Epithelial cell of proximal tubule (primary cell): Measurements from ENCODE around the gene TELO2. TPM values are rescaled to one million over a fixed set of nuclear protein-coding genes. Genes with fewer than 3 reads are reported as not detected.
A peak's percentile ranks its signal among the peaks of the same experiment; 100 is the strongest.

Source experiments
- DNase-seq: peaks from one replicate; pipeline ENCODE4 v3.0.0-alpha.2; 2011; ENCODE audit warnings: low read depth
- H3K4me3 ChIP-seq: 2 replicates; pipeline ENCODE4 v1.5.1; 2011; ENCODE audit warnings: low read depth, mild to moderate bottlenecking, low read length
- total RNA-seq: library from RNA; depleted of rRNA; stranded (reverse); fragments of >200 nt; gene quantifications from 2 replicates; pipeline ENCODE4 v1.2.3, GENCODE V29; 2015
- TF ChIP-seq, protein P1 (sequence below): conservative IDR thresholded peaks from 2 replicates; pipeline ENCODE4 v1.5.1; 2012; ENCODE audit warnings: low read depth, mild to moderate bottlenecking, low read length

The TELO2 gene
- total RNA-seq, 1 donor from 2014 or later: 33.5 TPM

DNA sequence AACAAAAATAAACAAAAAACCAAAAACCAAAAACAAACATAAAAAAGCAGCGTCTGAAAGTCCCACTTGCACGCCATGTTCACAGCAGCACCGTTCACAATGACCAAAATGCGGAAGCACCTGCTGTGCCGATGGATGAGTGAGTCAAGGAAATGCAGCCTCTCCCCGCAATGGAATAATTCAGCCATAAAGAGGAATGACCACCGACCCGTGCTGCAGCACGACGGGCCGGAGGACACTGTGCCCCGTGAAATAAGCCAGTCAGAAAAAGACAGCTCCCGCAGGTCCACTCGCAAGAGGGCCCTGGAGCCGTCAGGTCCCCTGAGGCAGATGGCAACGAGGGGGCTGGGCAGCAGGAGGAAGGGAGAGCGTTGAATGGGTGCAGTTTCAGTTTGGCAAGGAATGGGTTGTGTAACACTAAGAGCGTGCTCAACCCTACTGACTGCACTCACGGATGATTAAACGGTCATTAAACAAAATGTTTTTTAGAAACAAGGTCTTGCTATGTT lies 23.4 kb upstream of the TELO2 start:
- H3K4me3 ChIP-seq: peak overlapping the region; percentile 21
- TF ChIP-seq, protein P1, sequence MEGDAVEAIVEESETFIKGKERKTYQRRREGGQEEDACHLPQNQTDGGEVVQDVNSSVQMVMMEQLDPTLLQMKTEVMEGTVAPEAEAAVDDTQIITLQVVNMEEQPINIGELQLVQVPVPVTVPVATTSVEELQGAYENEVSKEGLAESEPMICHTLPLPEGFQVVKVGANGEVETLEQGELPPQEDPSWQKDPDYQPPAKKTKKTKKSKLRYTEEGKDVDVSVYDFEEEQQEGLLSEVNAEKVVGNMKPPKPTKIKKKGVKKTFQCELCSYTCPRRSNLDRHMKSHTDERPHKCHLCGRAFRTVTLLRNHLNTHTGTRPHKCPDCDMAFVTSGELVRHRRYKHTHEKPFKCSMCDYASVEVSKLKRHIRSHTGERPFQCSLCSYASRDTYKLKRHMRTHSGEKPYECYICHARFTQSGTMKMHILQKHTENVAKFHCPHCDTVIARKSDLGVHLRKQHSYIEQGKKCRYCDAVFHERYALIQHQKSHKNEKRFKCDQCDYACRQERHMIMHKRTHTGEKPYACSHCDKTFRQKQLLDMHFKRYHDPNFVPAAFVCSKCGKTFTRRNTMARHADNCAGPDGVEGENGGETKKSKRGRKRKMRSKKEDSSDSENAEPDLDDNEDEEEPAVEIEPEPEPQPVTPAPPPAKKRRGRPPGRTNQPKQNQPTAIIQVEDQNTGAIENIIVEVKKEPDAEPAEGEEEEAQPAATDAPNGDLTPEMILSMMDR: no peak
- DNase-seq: no peak

DNA sequence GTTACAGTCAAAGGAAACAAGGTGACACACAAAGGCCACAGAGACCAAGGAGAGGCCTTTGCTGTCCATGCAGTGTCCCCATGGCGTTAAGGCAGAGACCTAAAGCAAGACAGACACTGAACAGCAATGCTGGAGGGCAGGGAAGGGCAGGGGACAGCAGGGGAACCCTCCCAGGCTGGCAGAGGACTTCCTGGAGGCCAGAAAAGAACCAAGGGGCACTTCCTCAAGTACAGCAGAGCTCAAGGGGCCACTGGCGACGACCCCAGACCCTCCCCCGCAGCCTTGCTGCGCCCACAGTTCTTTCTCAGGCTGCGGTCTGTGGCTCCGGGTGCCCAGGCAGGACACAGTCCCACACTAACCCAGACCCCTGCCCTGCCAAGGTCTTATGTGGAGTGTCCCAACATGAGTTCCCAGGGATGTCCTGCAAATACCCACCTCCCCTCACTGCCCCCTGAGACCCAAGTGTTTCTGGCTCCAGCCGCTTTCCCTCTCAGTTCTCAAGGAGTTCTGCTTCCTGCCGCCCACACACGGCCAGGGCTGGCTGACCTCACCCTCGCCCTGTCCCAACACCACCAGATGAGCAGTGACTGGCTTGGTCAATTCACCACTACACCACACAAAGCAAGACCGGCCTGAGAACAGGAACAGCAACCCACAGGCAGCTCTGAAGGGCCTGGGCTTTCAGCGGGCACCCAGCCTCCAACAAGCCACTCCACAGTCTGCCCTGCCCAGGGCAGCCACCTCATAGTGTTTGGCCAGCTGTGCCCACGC lies 22.5 kb upstream of the TELO2 start:
- TF ChIP-seq, protein P1: no peak
- H3K4me3 ChIP-seq: peak overlapping the region; percentile 6
- no peak for DNase-seq

DNA sequence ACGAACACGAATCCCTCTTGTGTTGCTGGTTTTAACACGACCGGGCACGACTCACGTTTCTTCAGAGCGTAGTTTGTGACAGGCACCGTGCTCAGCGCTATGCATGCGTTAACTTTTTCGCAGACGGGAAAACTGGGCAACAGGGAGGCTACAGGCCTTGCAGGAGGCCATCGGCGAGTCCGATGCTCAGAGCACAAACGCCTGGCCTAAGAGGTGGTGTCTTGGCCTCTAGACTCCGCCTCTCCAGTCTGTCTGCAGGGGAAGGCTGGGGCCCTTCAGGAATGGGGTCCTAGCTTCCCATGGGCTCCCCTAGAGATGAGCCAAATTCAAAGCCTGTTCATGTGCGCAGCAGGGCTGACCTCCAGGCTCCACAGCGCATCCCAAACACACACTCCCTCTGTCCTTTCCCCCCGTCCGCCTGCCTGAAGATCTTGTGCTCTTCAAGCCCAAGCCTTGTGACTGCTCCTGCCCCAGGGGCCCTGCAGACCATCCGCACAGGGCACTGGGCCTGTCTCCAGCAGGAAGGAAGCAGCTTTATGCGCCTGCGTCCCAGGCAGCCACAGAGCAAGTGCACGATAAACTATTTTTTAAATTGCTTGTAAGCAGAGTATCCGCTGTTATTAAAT lies 21.5 kb upstream of the TELO2 start:
- H3K4me3 ChIP-seq: no peak overlapping the region
- TF ChIP-seq, protein P1: no peak
- no peak for DNase-seq

DNA sequence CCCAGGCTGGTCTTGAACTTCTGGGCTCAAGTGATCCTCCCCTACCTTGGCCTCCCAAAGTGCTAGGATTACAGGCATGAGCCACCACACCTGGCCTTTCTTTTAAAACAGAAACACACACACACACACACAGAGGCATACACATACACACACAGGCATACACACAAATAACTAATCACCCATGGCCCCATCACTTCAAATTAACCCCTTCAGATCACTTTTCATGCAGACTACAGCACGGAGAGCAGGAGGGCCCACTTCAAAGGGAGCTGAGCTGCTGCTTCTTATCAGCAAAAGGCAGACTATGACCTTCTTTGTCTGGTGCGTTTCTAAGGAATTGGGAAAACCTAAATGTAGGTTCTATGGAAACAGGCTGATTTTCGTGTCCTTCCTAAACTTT lies 20.2 kb upstream of the TELO2 start:
- no peak for DNase-seq
- TF ChIP-seq, protein P1: no peak
- H3K4me3 ChIP-seq: no peak overlapping the region

DNA sequence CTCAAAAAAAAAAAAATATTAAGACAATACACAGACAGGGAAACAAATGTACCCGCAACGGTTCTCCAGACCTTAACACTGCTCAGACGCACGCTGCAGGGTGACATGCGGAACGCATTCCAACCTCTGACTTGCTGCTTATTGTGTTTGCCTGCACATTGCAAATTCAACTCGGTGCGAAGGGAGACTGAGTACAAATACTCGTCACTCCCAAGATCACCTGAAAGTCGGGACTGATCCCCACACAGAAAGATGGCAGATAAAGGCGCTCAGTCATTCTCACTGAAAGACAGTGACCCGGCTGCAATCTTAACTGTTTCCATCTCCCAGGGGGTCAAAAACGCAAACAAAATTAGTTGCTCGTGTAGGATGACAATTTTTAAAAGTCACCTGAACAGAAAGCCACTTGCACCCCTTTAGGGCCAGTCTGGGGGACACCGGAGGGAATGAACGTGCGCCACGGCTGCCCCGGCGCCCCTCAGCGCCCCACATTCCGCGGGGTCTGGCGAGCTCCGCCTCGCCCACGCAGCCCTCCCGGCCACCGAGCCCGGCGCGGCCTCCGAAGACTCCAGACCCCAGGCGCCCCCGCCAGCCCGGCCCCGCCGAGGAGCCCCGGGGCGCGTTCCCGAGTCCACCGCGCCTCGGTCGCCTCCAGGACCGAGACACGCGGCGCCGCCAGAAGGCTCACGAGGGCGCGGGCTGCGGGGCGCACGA lies 18.9 kb upstream of the TELO2 start:
- peak overlapping the region; percentile 67 for H3K4me3 ChIP-seq
- DNase-seq: no peak
- TF ChIP-seq, protein P1: no peak

DNA sequence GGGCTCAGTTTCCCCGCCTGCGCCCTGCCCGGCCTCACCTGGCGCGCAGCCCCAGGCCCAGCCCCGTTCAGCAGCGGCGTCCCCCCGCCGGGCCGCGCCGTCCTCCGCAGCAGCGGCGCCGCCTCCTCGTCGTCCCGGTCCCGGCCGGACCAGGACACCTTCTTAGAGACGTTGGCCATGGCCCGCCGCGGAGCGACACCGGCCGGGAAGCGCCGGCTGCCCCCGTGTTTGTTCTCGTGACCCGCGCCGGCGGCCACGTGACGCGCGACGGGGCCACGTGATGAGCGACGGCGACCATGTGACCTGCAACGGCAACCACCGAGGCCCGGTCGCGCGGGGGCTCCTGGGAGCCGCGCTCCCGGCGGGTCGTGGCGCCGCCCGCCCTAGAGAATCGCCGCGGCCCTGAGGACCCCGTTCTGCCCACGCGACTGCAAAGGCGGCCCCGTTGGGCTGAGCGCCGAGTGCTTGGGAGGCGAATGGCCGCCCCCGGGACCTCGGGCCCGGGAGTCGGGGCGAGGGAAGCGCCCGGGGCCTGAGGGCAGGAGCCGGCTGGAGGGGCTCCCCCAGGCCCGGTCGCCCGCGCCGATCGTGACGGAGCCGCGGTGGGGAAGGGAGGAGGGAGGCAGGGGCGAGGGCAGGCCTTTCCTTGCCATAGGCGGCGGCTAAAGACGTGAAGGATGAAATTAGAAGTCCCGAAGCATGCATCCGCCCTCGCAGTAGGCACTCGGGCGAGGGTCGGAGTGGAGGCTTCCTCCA lies 18.2 kb upstream of the TELO2 start, which contains the start of gene CLCN7:
Gene CLCN7, minus strand, starts transcription at position 233 of the 756 bp plus-strand sequence. Its CDS starts 54 bp downstream, at position 179.
- no peak for DNase-seq
- peak within 1 kb of the TSS; percentile 67 for H3K4me3 ChIP-seq
- TF ChIP-seq, protein P1: no peak
